Measurements from ENCODE around the gene IL36A. TPM values are rescaled to one million over a fixed set of nuclear protein-coding genes. Genes with fewer than 3 reads are reported as not detected.

IL36A gene
- total RNA-seq, 1 experiment from 2014 or later = not detected

DNA sequence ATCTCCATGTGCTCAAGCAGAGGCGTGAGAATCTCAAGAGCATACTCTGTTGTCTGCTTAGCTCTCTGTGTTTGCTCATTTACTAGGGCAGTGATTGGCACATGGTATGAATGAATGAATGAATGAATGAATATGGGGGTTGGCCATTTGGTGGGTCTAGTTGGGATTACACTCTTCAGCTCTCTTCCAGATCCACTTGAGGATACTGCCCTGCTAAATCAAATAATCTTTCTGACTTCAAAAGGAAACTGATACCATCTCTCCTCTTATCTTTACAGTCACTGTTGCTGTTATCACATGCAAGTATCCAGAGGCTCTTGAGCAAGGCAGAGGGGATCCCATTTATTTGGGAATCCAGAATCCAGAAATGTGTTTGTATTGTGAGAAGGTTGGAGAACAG lies 25.5 kb upstream of the IL36A start:
- H3K4me2 ChIP-seq (ENCODE audit: insufficient read depth, insufficient read length, low read length) = no peak overlapping the region
- no peak overlapping the region for H3K4me3 Mint-ChIP-seq
- no peak overlapping the region for H3K27ac ChIP-seq (ENCODE audit: insufficient read length, low read depth, low read length)
- no peak overlapping the region for H3K56ac ChIP-seq (ENCODE audit: insufficient read length, low read depth, low read length)
- H3K23ac ChIP-seq (ENCODE audit: insufficient read length, low read depth, low read length) = no peak overlapping the region
- no peaks in the 10 kb centered on the region for H3K36me3 Mint-ChIP-seq (ENCODE audit: insufficient read depth in 1 of 3, low read depth in 3 of 3)
- H2AK5ac ChIP-seq (ENCODE audit: insufficient read length, low read length) = no peak overlapping the region
- H3K4me1 Mint-ChIP-seq = no peaks in the 10 kb centered on the region
- no peak overlapping the region for H3T11ph ChIP-seq (ENCODE audit: low read length)
- no peak overlapping the region for H2BK120ac ChIP-seq (ENCODE audit: low read depth, low read length, poor library complexity, severe bottlenecking)
- WGBS (ENCODE audit: extremely low coverage, insufficient read length, low lambda C conversion rate) = no CpG with 5 or more reads among the region's 1 CpG
- peaks cover 27% of the 10 kb centered on the region for H3K27me3 Mint-ChIP-seq (ENCODE audit: low read depth)
- no peaks in the 10 kb centered on the region for H3K23me2 ChIP-seq (ENCODE audit: insufficient read length, low read depth, low read length, poor library complexity, severe bottlenecking)
- no peaks in the 10 kb centered on the region for H4K20me1 ChIP-seq (ENCODE audit: control insufficient read depth, insufficient read depth, insufficient read length)
- no peak overlapping the region for H3K27ac Mint-ChIP-seq
- H3K79me2 ChIP-seq (ENCODE audit: insufficient read depth, low read length) = no peaks in the 10 kb centered on the region
- H3K9me3 ChIP-seq (ENCODE audit: control insufficient read depth, low read depth, low read length) = no peaks in the 10 kb centered on the region
- H2AFZ ChIP-seq (ENCODE audit: low read length) = no peak overlapping the region
- H4K8ac ChIP-seq (replicated peaks; ENCODE audit: insufficient read length, low read depth, low read length) = no peak overlapping the region
- no peak overlapping the region for H3K4ac ChIP-seq (ENCODE audit: low read depth, low read length)
- H3K14ac ChIP-seq (ENCODE audit: insufficient read depth, low read length) = no peak overlapping the region
- no peak overlapping the region for H2BK15ac ChIP-seq (ENCODE audit: low read depth, low read length)
- no peaks in the 10 kb centered on the region for H3K27me3 ChIP-seq (ENCODE audit: insufficient read depth, low read length)
- no peaks in the 10 kb centered on the region for H3K4me1 ChIP-seq (ENCODE audit: insufficient read depth, low read length)
- no peak overlapping the region for H3K9ac ChIP-seq (ENCODE audit: extremely low read depth, insufficient read length, low read length)
- H3K18ac ChIP-seq (ENCODE audit: insufficient read length, low read depth, low read length) = no peak overlapping the region
- TF ChIP-seq, protein P1, sequence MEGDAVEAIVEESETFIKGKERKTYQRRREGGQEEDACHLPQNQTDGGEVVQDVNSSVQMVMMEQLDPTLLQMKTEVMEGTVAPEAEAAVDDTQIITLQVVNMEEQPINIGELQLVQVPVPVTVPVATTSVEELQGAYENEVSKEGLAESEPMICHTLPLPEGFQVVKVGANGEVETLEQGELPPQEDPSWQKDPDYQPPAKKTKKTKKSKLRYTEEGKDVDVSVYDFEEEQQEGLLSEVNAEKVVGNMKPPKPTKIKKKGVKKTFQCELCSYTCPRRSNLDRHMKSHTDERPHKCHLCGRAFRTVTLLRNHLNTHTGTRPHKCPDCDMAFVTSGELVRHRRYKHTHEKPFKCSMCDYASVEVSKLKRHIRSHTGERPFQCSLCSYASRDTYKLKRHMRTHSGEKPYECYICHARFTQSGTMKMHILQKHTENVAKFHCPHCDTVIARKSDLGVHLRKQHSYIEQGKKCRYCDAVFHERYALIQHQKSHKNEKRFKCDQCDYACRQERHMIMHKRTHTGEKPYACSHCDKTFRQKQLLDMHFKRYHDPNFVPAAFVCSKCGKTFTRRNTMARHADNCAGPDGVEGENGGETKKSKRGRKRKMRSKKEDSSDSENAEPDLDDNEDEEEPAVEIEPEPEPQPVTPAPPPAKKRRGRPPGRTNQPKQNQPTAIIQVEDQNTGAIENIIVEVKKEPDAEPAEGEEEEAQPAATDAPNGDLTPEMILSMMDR (conservative IDR thresholded peaks at IDR 0.05) = no peak
- H2BK20ac ChIP-seq (ENCODE audit: low read depth, low read length, poor library complexity, severe bottlenecking) = no peak overlapping the region
- H2BK5ac ChIP-seq (ENCODE audit: insufficient read length, low read length) = no peak overlapping the region
- H2BK12ac ChIP-seq (ENCODE audit: insufficient read length, low read depth, low read length) = no peak overlapping the region
- no peak for DNase-seq
- peaks cover 2 to 25% of the 10 kb centered on the region in 2 experiments; a peak in 4 of 5 replicates for H3K9me3 Mint-ChIP-seq
- no peaks in the 10 kb centered on the region for H3K79me1 ChIP-seq (ENCODE audit: insufficient read depth, low read depth, low read length, poor library complexity, severe bottlenecking)
- no peak overlapping the region for H4K91ac ChIP-seq (ENCODE audit: insufficient read length, low read depth, low read length)
- no peak overlapping the region for H4K5ac ChIP-seq (ENCODE audit: insufficient read length, low read depth, low read length)
